ENCODE results near the gene NUTM1.

GRCh38 chr15:34323217-34323616 is 19.9 kb upstream of the NUTM1 start:
- TF ChIP-seq REST (IDR thresholded peaks at IDR 0.05; ENCODE audit: insufficient read depth in 1 of 2, low read depth in 2 of 2, low read length in 2 of 2) (no peak), FOXP2 (optimal IDR thresholded peaks at IDR 0.05; ENCODE audit: borderline replicate concordance, extremely low read depth, extremely low read length, insufficient read depth) (no peak)
